Astrocyte (in vitro differentiated cells and primary cell): ENCODE measurements around the gene FIGN.

Source experiments
- EZH2 ChIP-seq: IDR thresholded peaks from 2 replicates; pipeline ENCODE4 v1.6.1; 2012; ENCODE audit warnings: mild to moderate bottlenecking, low read length, inconsistent platforms; ENCODE audit not compliant: insufficient read depth
- TF ChIP-seq, protein P1 (sequence below): IDR thresholded peaks from 2 replicates; pipeline ENCODE4 v1.5.1; 2011; ENCODE audit warnings: low read depth, mild to moderate bottlenecking, inconsistent platforms, low read length, moderate library complexity; ENCODE audit not compliant: insufficient read depth

DNA sequence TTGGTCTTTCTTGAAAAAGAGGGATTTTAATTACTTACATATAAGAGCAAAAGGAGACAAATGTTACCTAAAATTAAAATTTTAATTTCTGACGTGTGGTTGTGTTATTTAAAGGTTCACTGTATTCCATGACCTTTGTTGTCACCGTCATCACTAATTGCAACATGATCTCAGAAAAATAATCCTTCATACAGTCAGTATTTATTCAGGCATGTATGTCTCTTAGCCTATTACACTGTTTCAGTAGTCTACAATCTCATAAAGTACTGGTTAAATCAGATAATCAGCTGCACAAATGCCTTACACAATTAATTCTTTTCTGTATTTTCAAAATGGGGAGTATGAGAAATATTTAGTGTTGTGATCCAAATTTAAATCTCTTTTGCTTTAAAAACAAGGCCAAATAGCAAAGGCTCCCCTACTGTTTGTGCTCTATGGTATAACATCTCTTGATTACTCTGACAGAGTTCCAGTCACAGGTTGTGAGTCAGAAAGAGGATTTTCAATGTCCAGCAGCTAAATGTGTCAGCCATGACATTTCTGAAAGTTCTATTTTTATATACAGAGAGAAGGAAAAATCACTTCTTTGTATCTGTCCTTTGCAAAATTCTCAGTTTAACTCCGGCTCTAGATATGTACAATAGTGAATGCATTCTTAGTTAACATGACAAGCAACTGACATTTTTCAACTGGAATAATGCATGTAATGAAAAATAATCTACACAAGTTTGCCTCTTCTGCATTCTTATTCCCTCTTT, 184.0 kb downstream of the FIGN start:
- TF ChIP-seq, protein P1, sequence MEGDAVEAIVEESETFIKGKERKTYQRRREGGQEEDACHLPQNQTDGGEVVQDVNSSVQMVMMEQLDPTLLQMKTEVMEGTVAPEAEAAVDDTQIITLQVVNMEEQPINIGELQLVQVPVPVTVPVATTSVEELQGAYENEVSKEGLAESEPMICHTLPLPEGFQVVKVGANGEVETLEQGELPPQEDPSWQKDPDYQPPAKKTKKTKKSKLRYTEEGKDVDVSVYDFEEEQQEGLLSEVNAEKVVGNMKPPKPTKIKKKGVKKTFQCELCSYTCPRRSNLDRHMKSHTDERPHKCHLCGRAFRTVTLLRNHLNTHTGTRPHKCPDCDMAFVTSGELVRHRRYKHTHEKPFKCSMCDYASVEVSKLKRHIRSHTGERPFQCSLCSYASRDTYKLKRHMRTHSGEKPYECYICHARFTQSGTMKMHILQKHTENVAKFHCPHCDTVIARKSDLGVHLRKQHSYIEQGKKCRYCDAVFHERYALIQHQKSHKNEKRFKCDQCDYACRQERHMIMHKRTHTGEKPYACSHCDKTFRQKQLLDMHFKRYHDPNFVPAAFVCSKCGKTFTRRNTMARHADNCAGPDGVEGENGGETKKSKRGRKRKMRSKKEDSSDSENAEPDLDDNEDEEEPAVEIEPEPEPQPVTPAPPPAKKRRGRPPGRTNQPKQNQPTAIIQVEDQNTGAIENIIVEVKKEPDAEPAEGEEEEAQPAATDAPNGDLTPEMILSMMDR: no peak
- TF ChIP-seq EZH2: no peak
